ENCODE measurements around the gene KMO. TPM values are rescaled to one million over a fixed set of nuclear protein-coding genes. Genes with fewer than 3 reads are reported as not detected.

The KMO gene
- total and polyA plus RNA-seq, 2 donors from 2014 or later = 2.3 to 35.5 TPM

- H3K4me1 ChIP-seq (ENCODE audit: control insufficient read depth in 2 of 3, insufficient read depth in 2 of 3, low read depth in 1 of 3, low read length in 3 of 3) = peaks cover 0 to 5% (median 0%) of the 10 kb centered on the region in 3 donors
- no peak for TF ChIP-seq CTCF (IDR thresholded peaks at IDR 0.05; ENCODE audit: borderline replicate concordance, extremely low read depth, insufficient read depth)
- H3K27ac ChIP-seq (ENCODE audit: low read depth in 2 of 2, low read length in 2 of 2) = no peak overlapping the region
- H3K36me3 ChIP-seq (ENCODE audit: control insufficient read depth in 2 of 3, insufficient read depth in 3 of 3, low read length in 3 of 3) = no peaks in the 10 kb centered on the region
- FAIRE-seq (no peak), DNase-seq (no peak)
- no peak overlapping the region for H3K9ac ChIP-seq (ENCODE audit: low read length in 3 of 3)
- intact Hi-C loops (cut with DNase I) = no loop called here
- H3K27me3 ChIP-seq (ENCODE audit: control insufficient read depth, insufficient read depth, low read length) = no peaks in the 10 kb centered on the region
- H3K4me3 ChIP-seq (ENCODE audit: low read length in 3 of 3) = no peak overlapping the region
- no peaks in the 10 kb centered on the region for H3K9me3 ChIP-seq (ENCODE audit: control insufficient read depth in 2 of 3, insufficient read depth in 1 of 3, low read length in 3 of 3)
Observed at GRCh38 chr1:241611736-241612135, 79.6 kb downstream of the KMO start.

- intact Hi-C loops (cut with DNase I) = no loop called here
- H3K9ac ChIP-seq (ENCODE audit: low read length in 3 of 3) = no peak overlapping the region
- no peak for FAIRE-seq
Observed at GRCh38 chr1:241612533-241613477, 80.6 kb downstream of the KMO start.

GRCh38 chr1:241614144-241614543 lies 82.0 kb downstream of the KMO start:
- H3K27ac ChIP-seq (ENCODE audit: low read depth in 2 of 2, low read length in 2 of 2) = no peak overlapping the region
- no peak for FAIRE-seq
- no peak overlapping the region for H3K4me3 ChIP-seq (ENCODE audit: low read length in 3 of 3)
- no peaks in the 10 kb centered on the region for H3K36me3 ChIP-seq (ENCODE audit: control insufficient read depth in 2 of 3, insufficient read depth in 3 of 3, low read length in 3 of 3)
- H3K9ac ChIP-seq (ENCODE audit: low read length in 3 of 3) = no peak overlapping the region
- no peaks in the 10 kb centered on the region for H3K9me3 ChIP-seq (ENCODE audit: control insufficient read depth in 2 of 3, insufficient read depth in 1 of 3, low read length in 3 of 3)
- intact Hi-C loops (cut with DNase I) = no loop called here
- H3K4me1 ChIP-seq (ENCODE audit: control insufficient read depth in 2 of 3, insufficient read depth in 2 of 3, low read depth in 1 of 3, low read length in 3 of 3) = peaks cover 0 to 3% (median 0%) of the 10 kb centered on the region in 3 donors
- no peak for DNase-seq
- TF ChIP-seq CTCF (IDR thresholded peaks at IDR 0.05; ENCODE audit: borderline replicate concordance, extremely low read depth, insufficient read depth) = no peak
- no peaks in the 10 kb centered on the region for H3K27me3 ChIP-seq (ENCODE audit: control insufficient read depth, insufficient read depth, low read length)

More at GRCh38 chr1:241612533-241613477, 80.6 kb downstream of the KMO start:
- Histone ChIP-seq H3K9me3 (ENCODE audit: control insufficient read depth in 2 of 3, insufficient read depth in 1 of 3, low read length in 3 of 3) (no peaks in the 10 kb centered on the region), H3K4me1 (ENCODE audit: control insufficient read depth in 2 of 3, insufficient read depth in 2 of 3, low read depth in 1 of 3, low read length in 3 of 3) (peaks cover 0 to 5% (median 0%) of the 10 kb centered on the region in 3 donors), H3K4me3 (ENCODE audit: low read length in 3 of 3) (no peak overlapping the region), H3K27me3 (ENCODE audit: control insufficient read depth, insufficient read depth, low read length) (no peaks in the 10 kb centered on the region), H3K27ac (ENCODE audit: low read depth in 2 of 2, low read length in 2 of 2) (no peak overlapping the region), H3K36me3 (ENCODE audit: control insufficient read depth in 2 of 3, insufficient read depth in 3 of 3, low read length in 3 of 3) (no peaks in the 10 kb centered on the region)
- TF ChIP-seq CTCF (IDR thresholded peaks at IDR 0.05; ENCODE audit: borderline replicate concordance, extremely low read depth, insufficient read depth) = no peak
- no peak for DNase-seq

Data from kidney (tissue), 14 donors.